NOMO-1 treated with dmso at 0.1 percent for 144 hours (cell line): ENCODE data around the gene HOGA1.
"Not testable (repeated sequence)": the region's sequence is repeated elsewhere in the genome, so short reads cannot be mapped to it uniquely, and the experiment has no call there.

Experiments
- DNase-seq: peaks from one replicate; lab custom pipeline; 2025; ENCODE audit not compliant: unreplicated experiment; lab: John Stamatoyannopoulos, UW

Gene HOGA1

GRCh38 chr10:97607095-97607636, 23.0 kb downstream of the HOGA1 start:
- DNase-seq = no peak

GRCh38 chr10:97608991-97609561, 24.9 kb downstream of the HOGA1 start:
- no peak for DNase-seq

- no peak for DNase-seq
Observed at GRCh38 chr10:97611473-97611872, 27.3 kb downstream of the HOGA1 start.

- no peak for DNase-seq
Observed at GRCh38 chr10:97612386-97612785, 28.2 kb downstream of the HOGA1 start.

- no peak for DNase-seq
Observed at GRCh38 chr10:97618285-97618684, 34.1 kb downstream of the HOGA1 start.

GRCh38 chr10:97618733-97619132, 34.5 kb downstream of the HOGA1 start:
- no peak for DNase-seq

- no peak for DNase-seq
Observed at GRCh38 chr10:97623277-97623676, 39.1 kb downstream of the HOGA1 start.

GRCh38 chr10:97627731-97628130, 43.5 kb downstream of the HOGA1 start:
- no peak for DNase-seq

- DNase-seq = no peak
Observed at GRCh38 chr10:97628228-97628627, 44.0 kb downstream of the HOGA1 start.

GRCh38 chr10:97629289-97629688, 45.1 kb downstream of the HOGA1 start:
- DNase-seq = no peak

GRCh38 chr10:97631098-97631497, 46.9 kb downstream of the HOGA1 start:
- DNase-seq = no peak

- peak; percentile 92 for DNase-seq
Observed at GRCh38 chr10:97632949-97633884, 49.0 kb downstream of the HOGA1 start, which contains the start of gene MORN4. TSS of gene MORN4 (minus strand) at chr10:97633500. CDS start at chr10:97619653, 13,847 bp downstream.

GRCh38 chr10:97633921-97634320, 49.7 kb downstream of the HOGA1 start:
- DNase-seq = peak; percentile 15

- no peak for DNase-seq
Observed at GRCh38 chr10:97635577-97635976, 51.4 kb downstream of the HOGA1 start.

GRCh38 chr10:97639090-97639489, 54.9 kb downstream of the HOGA1 start:
- not testable (repeated sequence) for DNase-seq

GRCh38 chr10:97640174-97640867, 56.1 kb downstream of the HOGA1 start, which contains the start of gene PI4K2A:
TSS of gene PI4K2A (plus strand) at chr10:97640671. CDS start at chr10:97640743, 72 bp downstream.
- peak; percentile 98 for DNase-seq

GRCh38 chr10:97640868-97641811, 57.0 kb downstream of the HOGA1 start:
- DNase-seq = peak; percentile 41

- DNase-seq = not testable (repeated sequence)
Observed at GRCh38 chr10:97642471-97643159, 58.4 kb downstream of the HOGA1 start.

- DNase-seq = no peak
Observed at GRCh38 chr10:97643441-97643985, 59.3 kb downstream of the HOGA1 start.
